ENCODE results near the gene UNC80.

DNA sequence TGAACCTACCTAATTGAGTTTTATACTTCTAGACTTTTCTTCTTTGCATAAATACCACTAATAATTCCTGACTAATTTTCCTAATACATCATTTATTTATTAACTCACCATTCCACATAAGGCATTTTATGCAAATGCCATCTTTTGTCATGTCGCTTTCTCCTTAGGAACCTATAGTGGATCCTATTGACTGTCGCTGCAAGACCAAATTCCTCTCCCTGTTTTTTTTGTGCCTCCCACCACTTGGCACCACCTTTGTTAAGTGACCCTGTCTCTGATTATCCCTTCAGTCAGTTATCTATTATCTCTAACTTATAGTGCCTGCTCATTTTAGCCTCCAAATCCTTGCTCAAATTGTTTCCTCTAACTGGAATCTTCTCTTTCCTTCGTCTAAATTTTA lies 19.5 kb downstream of the UNC80 start:
- TF ChIP-seq, protein P1, sequence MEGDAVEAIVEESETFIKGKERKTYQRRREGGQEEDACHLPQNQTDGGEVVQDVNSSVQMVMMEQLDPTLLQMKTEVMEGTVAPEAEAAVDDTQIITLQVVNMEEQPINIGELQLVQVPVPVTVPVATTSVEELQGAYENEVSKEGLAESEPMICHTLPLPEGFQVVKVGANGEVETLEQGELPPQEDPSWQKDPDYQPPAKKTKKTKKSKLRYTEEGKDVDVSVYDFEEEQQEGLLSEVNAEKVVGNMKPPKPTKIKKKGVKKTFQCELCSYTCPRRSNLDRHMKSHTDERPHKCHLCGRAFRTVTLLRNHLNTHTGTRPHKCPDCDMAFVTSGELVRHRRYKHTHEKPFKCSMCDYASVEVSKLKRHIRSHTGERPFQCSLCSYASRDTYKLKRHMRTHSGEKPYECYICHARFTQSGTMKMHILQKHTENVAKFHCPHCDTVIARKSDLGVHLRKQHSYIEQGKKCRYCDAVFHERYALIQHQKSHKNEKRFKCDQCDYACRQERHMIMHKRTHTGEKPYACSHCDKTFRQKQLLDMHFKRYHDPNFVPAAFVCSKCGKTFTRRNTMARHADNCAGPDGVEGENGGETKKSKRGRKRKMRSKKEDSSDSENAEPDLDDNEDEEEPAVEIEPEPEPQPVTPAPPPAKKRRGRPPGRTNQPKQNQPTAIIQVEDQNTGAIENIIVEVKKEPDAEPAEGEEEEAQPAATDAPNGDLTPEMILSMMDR (IDR thresholded peaks at IDR 0.05; ENCODE audit: low read length), result no peak
- no peak for TF ChIP-seq EZH2 (optimal IDR thresholded peaks at IDR 0.05; ENCODE audit: low read depth, low read length)
- no peak for TF ChIP-seq EZH2phosphoT487 (IDR thresholded peaks at IDR 0.05; ENCODE audit: low read length)

Measured in MM.1S (cell line).